Calu3 (cell line): ENCODE data around the gene PSMC4. TPM values are rescaled to one million over a fixed set of nuclear protein-coding genes. Genes with fewer than 3 reads are reported as not detected.

ENCODE experiments used
- BruUV-seq: library from RNA; stranded (reverse); fragments of 400-500 nt; replicated peaks from 2 replicates; lab custom pipeline; 2021; lab: Mats Ljungman, UMichigan
- CTCF ChIA-PET: fragments of 300-600 bp; sonication (Branson Sonifier 250); formaldehyde crosslinking; loops from one replicate; lab custom pipeline; 2022; ENCODE audit warnings: antibody characterized with exemption; lab: Charles Lee
- DNase-seq: peaks from one replicate; pipeline ENCODE4 v3.0.0; 2022
- H3K27ac Mint-ChIP-seq: one replicate; pipeline ENCODE4 v1.8.0; 2022; ENCODE audit warnings: mixed read lengths; ENCODE audit not compliant: unreplicated experiment
- H3K27me3 Mint-ChIP-seq: one replicate; pipeline ENCODE4 v1.8.0; 2022; ENCODE audit warnings: mixed read lengths; ENCODE audit not compliant: unreplicated experiment
- H3K36me3 Mint-ChIP-seq: one replicate; pipeline ENCODE4 v1.8.0; 2022; ENCODE audit warnings: mild to moderate bottlenecking, moderate library complexity, mixed read lengths; ENCODE audit not compliant: insufficient read depth, unreplicated experiment
- H3K4me1 Mint-ChIP-seq: one replicate; pipeline ENCODE4 v1.8.0; 2022; ENCODE audit warnings: mild to moderate bottlenecking, low read depth, mixed read lengths; ENCODE audit not compliant: unreplicated experiment
- H3K4me3 Mint-ChIP-seq: one replicate; pipeline ENCODE4 v1.8.0; 2022; ENCODE audit warnings: mild to moderate bottlenecking, low read depth, moderate library complexity, mixed read lengths; ENCODE audit not compliant: unreplicated experiment
- H3K9me3 Mint-ChIP-seq: one replicate; pipeline ENCODE4 v1.8.0; 2022; ENCODE audit warnings: low read depth, mixed read lengths; ENCODE audit not compliant: unreplicated experiment
- intact Hi-C: fragments of 100-400 bp; cut with micrococcal nuclease; formaldehyde crosslinking; loops from one replicate; pipeline ENCODE4 v1.10.0; 2022; ENCODE audit not compliant: unreplicated experiment
- total RNA-seq: library from RNA; stranded (reverse); gene quantifications from 2 replicates; pipeline ENCODE4 v1.2.3, GENCODE V29; 2022
- TF ChIP-seq, protein P1 (sequence below): fragments of 200-600 bp; IDR thresholded peaks from one replicate; pipeline ENCODE4 v1.8.0; 2022; ENCODE audit warnings: antibody characterized with exemption; ENCODE audit not compliant: unreplicated experiment

The PSMC4 gene
- total RNA-seq, 1 experiment from 2014 or later: 300 TPM

DNA sequence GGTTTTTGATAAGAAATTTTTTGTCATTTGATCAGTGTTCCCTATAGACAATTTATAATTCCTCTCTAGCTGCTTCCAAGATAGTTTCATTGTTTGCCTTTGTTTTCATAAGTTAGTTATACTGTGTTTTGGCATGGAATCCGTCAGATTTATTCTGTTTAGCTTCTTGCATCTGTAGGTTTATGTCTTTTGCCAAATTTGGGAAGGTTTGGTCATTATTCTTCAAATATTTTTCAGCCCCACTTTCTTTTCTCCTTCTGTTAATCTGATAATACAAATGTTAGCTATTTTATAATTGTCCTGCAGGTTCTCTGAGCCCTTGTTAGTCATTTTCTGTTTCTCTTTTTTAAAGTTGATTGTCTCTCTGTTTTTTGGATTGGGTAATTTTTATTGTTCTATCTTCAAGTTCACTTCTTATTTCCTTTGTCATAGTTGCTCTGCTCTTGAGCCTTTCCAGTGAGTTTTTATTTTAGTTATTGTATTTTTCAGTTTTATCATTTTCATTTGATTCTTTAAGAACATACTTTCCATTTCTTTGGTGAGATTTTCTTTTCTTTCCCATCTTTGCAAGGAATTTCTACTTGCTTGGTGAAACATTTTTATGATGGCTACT lies 30.6 kb upstream of the PSMC4 start:
- H3K27me3 Mint-ChIP-seq: no peaks in the 10 kb centered on the region

DNA sequence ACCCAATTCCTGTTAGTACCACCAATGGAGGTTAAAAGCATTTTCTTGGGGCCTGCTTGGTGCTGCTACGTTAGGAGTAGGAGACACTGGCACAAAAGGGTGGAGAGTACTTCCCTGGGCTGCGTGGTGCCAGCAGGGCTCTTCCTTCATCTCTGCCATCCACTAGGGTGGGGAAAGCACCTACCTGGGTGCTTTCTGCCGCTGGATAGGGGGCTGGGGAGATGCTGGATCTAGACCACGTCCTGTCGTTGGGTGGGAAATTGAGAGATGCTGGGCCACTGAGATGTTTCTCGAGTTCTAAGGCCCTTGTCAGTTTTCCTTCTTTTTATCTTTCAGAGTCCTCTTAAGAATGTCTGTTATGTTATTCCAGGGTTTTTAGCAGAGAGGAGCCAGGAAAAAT lies 29.8 kb upstream of the PSMC4 start:
- Mint-ChIP-seq H3K4me1 (peaks cover 85% of the 10 kb centered on the region), H3K36me3 (peaks cover 17% of the 10 kb centered on the region), H3K27me3 (no peaks in the 10 kb centered on the region), H3K9me3 (peaks cover 4% of the 10 kb centered on the region), H3K4me3 (peak overlapping the region; percentile 51), H3K27ac (peak overlapping the region; percentile 96)
- TF ChIP-seq, protein P1, sequence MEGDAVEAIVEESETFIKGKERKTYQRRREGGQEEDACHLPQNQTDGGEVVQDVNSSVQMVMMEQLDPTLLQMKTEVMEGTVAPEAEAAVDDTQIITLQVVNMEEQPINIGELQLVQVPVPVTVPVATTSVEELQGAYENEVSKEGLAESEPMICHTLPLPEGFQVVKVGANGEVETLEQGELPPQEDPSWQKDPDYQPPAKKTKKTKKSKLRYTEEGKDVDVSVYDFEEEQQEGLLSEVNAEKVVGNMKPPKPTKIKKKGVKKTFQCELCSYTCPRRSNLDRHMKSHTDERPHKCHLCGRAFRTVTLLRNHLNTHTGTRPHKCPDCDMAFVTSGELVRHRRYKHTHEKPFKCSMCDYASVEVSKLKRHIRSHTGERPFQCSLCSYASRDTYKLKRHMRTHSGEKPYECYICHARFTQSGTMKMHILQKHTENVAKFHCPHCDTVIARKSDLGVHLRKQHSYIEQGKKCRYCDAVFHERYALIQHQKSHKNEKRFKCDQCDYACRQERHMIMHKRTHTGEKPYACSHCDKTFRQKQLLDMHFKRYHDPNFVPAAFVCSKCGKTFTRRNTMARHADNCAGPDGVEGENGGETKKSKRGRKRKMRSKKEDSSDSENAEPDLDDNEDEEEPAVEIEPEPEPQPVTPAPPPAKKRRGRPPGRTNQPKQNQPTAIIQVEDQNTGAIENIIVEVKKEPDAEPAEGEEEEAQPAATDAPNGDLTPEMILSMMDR: no peak
- intact Hi-C loops: loop anchor here (5.0 kb wide), 1 partner anchor 34 kb away; no protein-coding TSS in a partner anchor
- CTCF ChIA-PET: interaction anchor here (3.3 kb wide), 1 partner anchor 29 kb away, joined by 29 read pairs; the partner anchor contains the start of gene PSMC4
- DNase-seq: no peak
- BruUV-seq: no TSS peak

More for the DNA sequence above, 30.6 kb upstream of the PSMC4 start:
- H3K4me1 Mint-ChIP-seq: peaks cover 92% of the 10 kb centered on the region
- no peak overlapping the region for H3K4me3 Mint-ChIP-seq
- peaks cover 4% of the 10 kb centered on the region for H3K9me3 Mint-ChIP-seq
- CTCF ChIA-PET: interaction anchor here (0.7 to 3.3 kb wide), 2 partner anchors 30 to 503 kb away, joined by 5 to 29 read pairs; partner anchors contain the start of gene PSMC4
- peak overlapping the region; percentile 96 for H3K27ac Mint-ChIP-seq
- H3K36me3 Mint-ChIP-seq: peaks cover 21% of the 10 kb centered on the region
- no peak for DNase-seq
- intact Hi-C loops: loop anchor here (5.0 kb wide), 1 partner anchor 33 kb away; no protein-coding TSS in a partner anchor
- no TSS peak for BruUV-seq
- TF ChIP-seq, protein P1: no peak

DNA sequence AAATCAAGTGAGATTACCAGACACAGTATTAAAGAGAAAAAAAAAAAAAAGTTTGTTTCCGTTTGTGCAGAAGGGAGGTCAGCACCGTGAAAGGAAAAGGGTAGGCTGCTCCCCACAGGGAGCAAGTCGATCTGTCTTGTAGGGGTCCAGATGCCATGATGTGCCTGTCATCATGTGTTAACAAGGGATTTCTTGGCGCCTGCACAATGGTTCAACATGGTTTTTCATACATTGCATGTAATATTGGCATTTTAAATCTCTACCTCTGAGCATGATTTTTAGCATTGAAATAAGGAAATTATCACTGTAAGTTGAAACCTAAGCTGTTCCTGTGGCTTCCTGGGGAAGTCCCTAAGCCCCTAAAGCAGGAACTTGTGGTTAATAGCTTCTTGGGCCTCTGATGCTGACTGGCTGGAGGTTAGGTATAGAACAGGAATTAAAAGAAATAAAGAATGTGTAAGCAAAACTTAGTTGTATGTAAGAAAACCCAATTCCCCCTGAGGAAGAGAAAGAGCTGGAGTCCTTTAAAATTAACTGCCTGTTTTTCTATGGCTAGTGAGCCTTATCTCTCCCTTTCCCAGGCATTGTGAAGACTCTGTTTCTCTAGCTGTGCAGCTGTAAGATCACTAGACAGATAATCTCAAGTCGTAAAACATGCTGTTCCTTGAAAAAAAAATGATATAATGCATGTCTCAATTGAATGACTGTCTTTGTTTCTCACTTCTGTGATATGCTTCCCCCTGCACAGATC lies 29.2 kb upstream of the PSMC4 start:
- H3K27ac Mint-ChIP-seq: peak overlapping the region; percentile 96
- TF ChIP-seq, protein P1: no peak
- peaks cover 4% of the 10 kb centered on the region for H3K9me3 Mint-ChIP-seq
- CTCF ChIA-PET: interaction anchor here (0.7 to 3.3 kb wide), 4 partner anchors 8 to 1132 kb away, joined by 3 to 29 read pairs (median 4); partner anchors contain the start of gene PSMC4
- H3K4me1 Mint-ChIP-seq: peaks cover 83% of the 10 kb centered on the region
- BruUV-seq: no TSS peak
- intact Hi-C loops: loop anchor here (5.0 kb wide), 1 partner anchor 34 kb away; no protein-coding TSS in a partner anchor
- H3K36me3 Mint-ChIP-seq: peaks cover 23% of the 10 kb centered on the region
- peak overlapping the region; percentile 51 for H3K4me3 Mint-ChIP-seq
- peak; percentile 74 for DNase-seq
- H3K27me3 Mint-ChIP-seq: no peaks in the 10 kb centered on the region

DNA sequence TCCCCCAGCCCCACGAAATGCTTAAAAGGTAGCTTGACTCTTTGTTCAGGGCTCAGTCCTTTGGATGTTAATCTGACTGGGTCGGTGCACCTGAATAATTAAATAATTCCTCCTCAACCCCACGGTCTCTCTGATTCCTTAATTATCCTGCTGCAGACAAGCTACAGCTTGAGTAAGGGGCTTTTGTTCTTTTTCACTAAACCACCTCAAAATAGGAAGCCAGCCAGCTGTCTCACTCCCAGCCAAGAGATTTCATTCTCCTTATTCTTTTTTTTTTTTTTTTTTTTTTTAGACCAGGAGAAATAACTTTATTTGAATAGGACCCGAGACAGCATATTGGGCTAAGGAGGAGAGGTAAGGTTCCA lies 28.6 kb upstream of the PSMC4 start:
- intact Hi-C loops: loop anchor here (5.0 kb wide), 1 partner anchor 35 kb away; no protein-coding TSS in a partner anchor
- peak overlapping the region; percentile 51 for H3K4me3 Mint-ChIP-seq
- CTCF ChIA-PET: interaction anchor here (0.5 to 3.3 kb wide), 4 partner anchors 9 to 345 kb away, joined by 3 to 29 read pairs (median 6); partner anchors contain the start of gene PSMC4
- TF ChIP-seq, protein P1: no peak
- H3K4me1 Mint-ChIP-seq: peaks cover 80% of the 10 kb centered on the region
- H3K36me3 Mint-ChIP-seq: peaks cover 24% of the 10 kb centered on the region
- H3K27ac Mint-ChIP-seq: peak overlapping the region; percentile 96
- no peak for DNase-seq
- BruUV-seq: TSS peak; percentile 90
- H3K9me3 Mint-ChIP-seq: peaks cover 4% of the 10 kb centered on the region
- no peaks in the 10 kb centered on the region for H3K27me3 Mint-ChIP-seq
